Measurements from ENCODE around the gene SPOCK2. TPM values are rescaled to one million over a fixed set of nuclear protein-coding genes. Genes with fewer than 3 reads are reported as not detected.

Gene SPOCK2
- total and polyA plus RNA-seq, 2 of the 13 experiments (the other 11 are each of a cell fraction or from before 2014, with no cell fraction given), result 8.6 to 30.6 TPM

GRCh38 chr10:72048450-72049124 is 39.8 kb downstream of the SPOCK2 start (continued):
- TF ChIP-seq TFE3 (CRISPR knock-in tag; IDR thresholded peaks at IDR 0.05) (no peak), SIX1 (CRISPR knock-in tag; IDR thresholded peaks at IDR 0.05; ENCODE audit: borderline replicate concordance) (no peak), ZNF891 (CRISPR knock-in tag; IDR thresholded peaks at IDR 0.05) (no peak; the same call in 1 of the 2 replicates), ZNF18 (CRISPR knock-in tag; IDR thresholded peaks at IDR 0.05; ENCODE audit: insufficient replicate concordance) (no peak), ZNF687 (CRISPR knock-in tag; IDR thresholded peaks at IDR 0.05) (peak; percentile 25; the same call in 1 of the 2 replicates), TCF7 (IDR thresholded peaks at IDR 0.05; ENCODE audit: low read depth) (no peak), ZNF382 (CRISPR knock-in tag; IDR thresholded peaks at IDR 0.05; ENCODE audit: borderline replicate concordance) (no peak), ZNF264 (CRISPR knock-in tag; IDR thresholded peaks at IDR 0.05) (no peak), ZNF746 (CRISPR knock-in tag; IDR thresholded peaks at IDR 0.05) (no peak), HNRNPK (IDR thresholded peaks at IDR 0.05; ENCODE audit: low read depth, low read length, poor library complexity, severe bottlenecking) (no peak), CENPBD1 (CRISPR knock-in tag; IDR thresholded peaks at IDR 0.05; ENCODE audit: borderline replicate concordance, low read depth) (no peak), PITX1 (CRISPR knock-in tag; IDR thresholded peaks at IDR 0.05) (peak; percentile 20; the same call in 1 of the 2 replicates), SYNCRIP (IDR thresholded peaks at IDR 0.05; ENCODE audit: insufficient read depth, low read depth, low read length) (no peak), STAT6 (CRISPR knock-in tag; IDR thresholded peaks at IDR 0.05; ENCODE audit: borderline replicate concordance) (no peak), BRF2 (CRISPR knock-in tag; IDR thresholded peaks at IDR 0.05) (no peak), TGIF2 (CRISPR knock-in tag; IDR thresholded peaks at IDR 0.05) (0 out of 2 replicates have a peak, but pooled peaks have one; percentile 50), ZNF644 (CRISPR knock-in tag; IDR thresholded peaks at IDR 0.05; ENCODE audit: low read depth) (no peak)

Data from HepG2 (cell line).